ENCODE measurements around the gene RPEL1. TPM values are rescaled to one million over a fixed set of nuclear protein-coding genes. Genes with fewer than 3 reads are reported as not detected.
"Not testable (repeated sequence)": the region's sequence is repeated elsewhere in the genome, so short reads cannot be mapped to it uniquely, and the experiment has no call there.

The RPEL1 gene
- total RNA-seq, 1 experiment from 2014 or later: 0.57 TPM

- intact Hi-C loops (cut with micrococcal nuclease; ENCODE audit: unreplicated experiment): no loop called here
- DNase-seq: no peak
- Mint-ChIP-seq H3K4me3 (ENCODE audit: low read depth, unreplicated experiment) (no peak overlapping the region), H3K27ac (ENCODE audit: unreplicated experiment) (no peak overlapping the region), H3K9me3 (ENCODE audit: low read depth, unreplicated experiment) (peaks cover 5% of the 10 kb centered on the region), H3K27me3 (ENCODE audit: unreplicated experiment) (no peaks in the 10 kb centered on the region), H3K4me1 (ENCODE audit: low read depth, unreplicated experiment) (no peaks in the 10 kb centered on the region), H3K36me3 (ENCODE audit: insufficient read depth, unreplicated experiment) (no peaks in the 10 kb centered on the region)
- no TSS peak for BruUV-seq (replicated peaks)
- no peak for TF ChIP-seq CTCF (IDR thresholded peaks at IDR 0.05; ENCODE audit: unreplicated experiment)
- CTCF ChIA-PET: no interaction called here
These were observed 10.9 kb downstream of the RPEL1 start for GRCh38 chr10:103256613-103257012.

GRCh38 chr10:103257812-103258211, 12.1 kb downstream of the RPEL1 start:
- no TSS peak for BruUV-seq (replicated peaks)
- intact Hi-C loops (cut with micrococcal nuclease; ENCODE audit: unreplicated experiment): no loop called here
- no peak for TF ChIP-seq CTCF (IDR thresholded peaks at IDR 0.05; ENCODE audit: unreplicated experiment)
- H3K36me3 Mint-ChIP-seq (ENCODE audit: insufficient read depth, unreplicated experiment): no peaks in the 10 kb centered on the region
- no peak for DNase-seq
- CTCF ChIA-PET: no interaction called here
- no peaks in the 10 kb centered on the region for H3K4me1 Mint-ChIP-seq (ENCODE audit: low read depth, unreplicated experiment)
- no peaks in the 10 kb centered on the region for H3K27me3 Mint-ChIP-seq (ENCODE audit: unreplicated experiment)
- H3K9me3 Mint-ChIP-seq (ENCODE audit: low read depth, unreplicated experiment): peaks cover 5% of the 10 kb centered on the region
- no peak overlapping the region for H3K27ac Mint-ChIP-seq (ENCODE audit: unreplicated experiment)
- H3K4me3 Mint-ChIP-seq (ENCODE audit: low read depth, unreplicated experiment): no peak overlapping the region

GRCh38 chr10:103258928-103259327, 13.2 kb downstream of the RPEL1 start:
- H3K4me1 Mint-ChIP-seq (ENCODE audit: low read depth, unreplicated experiment); DNase-seq; BruUV-seq (replicated peaks); H3K9me3 Mint-ChIP-seq (ENCODE audit: low read depth, unreplicated experiment); CTCF ChIA-PET; H3K27me3 Mint-ChIP-seq (ENCODE audit: unreplicated experiment); H3K4me3 Mint-ChIP-seq (ENCODE audit: low read depth, unreplicated experiment); H3K36me3 Mint-ChIP-seq (ENCODE audit: insufficient read depth, unreplicated experiment); H3K27ac Mint-ChIP-seq (ENCODE audit: unreplicated experiment); intact Hi-C loops (cut with micrococcal nuclease; ENCODE audit: unreplicated experiment): not testable (repeated sequence)

DNA sequence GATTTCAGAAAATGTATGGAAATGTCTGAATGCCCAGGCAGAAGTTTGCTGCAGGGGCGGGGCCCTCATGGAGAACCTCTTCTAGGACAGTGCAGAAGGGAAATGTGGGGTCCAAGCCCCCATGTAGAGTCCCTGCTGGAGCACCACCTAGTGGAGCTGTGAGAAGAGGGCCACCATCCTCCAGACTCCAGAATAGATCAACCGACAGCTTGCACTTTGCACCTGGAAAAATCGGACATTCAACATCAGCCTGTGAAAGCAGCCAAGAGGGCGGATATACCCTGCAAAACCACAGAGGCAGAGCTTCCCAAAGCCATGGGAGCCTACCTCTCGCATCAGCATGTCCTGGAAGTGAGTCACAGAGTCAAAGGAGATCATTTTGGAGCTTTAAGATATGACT, 14.3 kb downstream of the RPEL1 start:
- CTCF ChIA-PET: no interaction called here
- intact Hi-C loops (cut with micrococcal nuclease; ENCODE audit: unreplicated experiment): no loop called here
- Mint-ChIP-seq H3K4me1 (ENCODE audit: low read depth, unreplicated experiment) (no peaks in the 10 kb centered on the region), H3K4me3 (ENCODE audit: low read depth, unreplicated experiment) (no peak overlapping the region), H3K36me3 (ENCODE audit: insufficient read depth, unreplicated experiment) (no peaks in the 10 kb centered on the region), H3K9me3 (ENCODE audit: low read depth, unreplicated experiment) (peaks cover 5% of the 10 kb centered on the region), H3K27me3 (ENCODE audit: unreplicated experiment) (peaks cover 14% of the 10 kb centered on the region), H3K27ac (ENCODE audit: unreplicated experiment) (no peak overlapping the region)
- TF ChIP-seq CTCF (IDR thresholded peaks at IDR 0.05; ENCODE audit: unreplicated experiment): no peak
- DNase-seq: no peak
- no TSS peak for BruUV-seq (replicated peaks)

GRCh38 chr10:103262229-103262628, 16.5 kb downstream of the RPEL1 start:
- H3K4me3 Mint-ChIP-seq (ENCODE audit: low read depth, unreplicated experiment): no peak overlapping the region
- H3K36me3 Mint-ChIP-seq (ENCODE audit: insufficient read depth, unreplicated experiment): no peaks in the 10 kb centered on the region
- no peak overlapping the region for H3K27ac Mint-ChIP-seq (ENCODE audit: unreplicated experiment)
- peaks cover 5% of the 10 kb centered on the region for H3K9me3 Mint-ChIP-seq (ENCODE audit: low read depth, unreplicated experiment)
- CTCF ChIA-PET: no interaction called here
- intact Hi-C loops (cut with micrococcal nuclease; ENCODE audit: unreplicated experiment): no loop called here
- peaks cover 28% of the 10 kb centered on the region for H3K27me3 Mint-ChIP-seq (ENCODE audit: unreplicated experiment)
- no TSS peak for BruUV-seq (replicated peaks)
- TF ChIP-seq CTCF (IDR thresholded peaks at IDR 0.05; ENCODE audit: unreplicated experiment): no peak
- no peaks in the 10 kb centered on the region for H3K4me1 Mint-ChIP-seq (ENCODE audit: low read depth, unreplicated experiment)
- no peak for DNase-seq

Data from Calu3 (cell line).